ENCODE measurements around the gene GOLM1. TPM values are rescaled to one million over a fixed set of nuclear protein-coding genes. Genes with fewer than 3 reads are reported as not detected.
"Not testable (repeated sequence)": the region's sequence is repeated elsewhere in the genome, so short reads cannot be mapped to it uniquely, and the experiment has no call there.

Gene GOLM1
- total and polyA plus RNA-seq, 2 of the 4 experiments (the other 2 are of a cell fraction) = 54.8 to 59.2 TPM

- no peak for TF ChIP-seq MXI1 (IDR thresholded peaks at IDR 0.05; ENCODE audit: borderline replicate concordance, low read depth, low read length)
Measured at GRCh38 chr9:86052556-86053468, 46.5 kb downstream of the GOLM1 start (continued).

GRCh38 chr9:86048018-86048742 lies 51.2 kb downstream of the GOLM1 start:
- POLR2A ChIA-PET (ENCODE audit: unreplicated experiment); H2BK120ac ChIP-seq (ENCODE audit: low read depth, low read length); H4K20me1 ChIP-seq (ENCODE audit: insufficient read depth, low read length); H2BK5ac ChIP-seq (ENCODE audit: low read depth, low read length, poor library complexity, severe bottlenecking); in situ Hi-C loops (cut with MboI; ENCODE audit: low sequenced_read_pairs); H3K4me2 ChIP-seq (ENCODE audit: low read depth, low read length); BruUV-seq (replicated peaks); H3K36me3 ChIP-seq (ENCODE audit: control insufficient read depth, insufficient read depth, low read length); H2BK15ac ChIP-seq (ENCODE audit: low read depth, low read length); H4K5ac ChIP-seq (ENCODE audit: low read depth, low read length); H3K56ac ChIP-seq (ENCODE audit: extremely low read depth, insufficient read depth, low read length); H3K9me3 ChIP-seq (ENCODE audit: control insufficient read depth, insufficient read depth, low read length); H2BK20ac ChIP-seq (ENCODE audit: low read depth, low read length); H2AK5ac ChIP-seq (ENCODE audit: low read depth, low read length); H2AFZ ChIP-seq (replicated peaks; ENCODE audit: low read length, poor library complexity); H3K9me1 ChIP-seq (ENCODE audit: insufficient read depth, low read length); ATAC-seq (ENCODE audit: low read depth); H3K14ac ChIP-seq (replicated peaks; ENCODE audit: low read depth, low read length); H3K18ac ChIP-seq (ENCODE audit: low read depth, low read length); H4K8ac ChIP-seq (ENCODE audit: low read depth in 2 of 2, low read length in 2 of 2); DNase-seq; H3K27me3 ChIP-seq (ENCODE audit: control insufficient read depth, insufficient read depth, low read length); H3K4me1 ChIP-seq (ENCODE audit: control insufficient read depth, insufficient read depth, low read length); dilution Hi-C loops (cut with HindIII; ENCODE audit: low sequenced_read_pairs, unreplicated experiment); H3K4ac ChIP-seq (ENCODE audit: low read depth, low read length); H3K4me3 ChIP-seq (ENCODE audit: insufficient read depth, low read depth, low read length); H3K79me1 ChIP-seq (ENCODE audit: low read depth in 1 of 2, low read length in 2 of 2); H4K91ac ChIP-seq (ENCODE audit: insufficient read depth, low read depth, low read length); H3K23ac ChIP-seq (ENCODE audit: low read depth, low read length); H3K27ac ChIP-seq (ENCODE audit: insufficient read depth, low read length); H2AK9ac ChIP-seq (replicated peaks; ENCODE audit: low read depth, low read length, poor library complexity); H3K9ac ChIP-seq (ENCODE audit: low read depth, low read length): not testable (repeated sequence)
- intact Hi-C loops (cut with micrococcal nuclease) = loop anchor here (10.0 kb wide), 1 partner anchor 227 kb away; no protein-coding TSS in a partner anchor
- WGBS, 2 experiments (ENCODE audit: extremely low coverage in 2 of 2, insufficient read length in 1 of 2) = no CpG with 5 or more reads among the region's 7 CpGs
- CTCF ChIA-PET = interaction anchor here (0.6 kb wide), 1 partner anchor 242 kb away, joined by 3 read pairs; no protein-coding TSS in a partner anchor

Measured in IMR-90 (cell line).